DND-41 (cell line): Measurements from ENCODE around the gene POU2AF3.

ENCODE experiments used
- CTCF ChIP-seq: IDR thresholded peaks from 2 replicates; pipeline ENCODE4 v1.5.1; 2012; ENCODE audit warnings: borderline replicate concordance, low read length, moderate library complexity, mild to moderate bottlenecking; ENCODE audit not compliant: poor library complexity, severe bottlenecking; ENCODE audit errors: extremely low read depth
- EZH2 ChIP-seq: IDR thresholded peaks from 3 replicates; pipeline ENCODE4 v1.6.1; 2012; ENCODE audit warnings: borderline replicate concordance, low read depth, mild to moderate bottlenecking, moderate library complexity, low read length, inconsistent platforms; ENCODE audit not compliant: severe bottlenecking

DNA sequence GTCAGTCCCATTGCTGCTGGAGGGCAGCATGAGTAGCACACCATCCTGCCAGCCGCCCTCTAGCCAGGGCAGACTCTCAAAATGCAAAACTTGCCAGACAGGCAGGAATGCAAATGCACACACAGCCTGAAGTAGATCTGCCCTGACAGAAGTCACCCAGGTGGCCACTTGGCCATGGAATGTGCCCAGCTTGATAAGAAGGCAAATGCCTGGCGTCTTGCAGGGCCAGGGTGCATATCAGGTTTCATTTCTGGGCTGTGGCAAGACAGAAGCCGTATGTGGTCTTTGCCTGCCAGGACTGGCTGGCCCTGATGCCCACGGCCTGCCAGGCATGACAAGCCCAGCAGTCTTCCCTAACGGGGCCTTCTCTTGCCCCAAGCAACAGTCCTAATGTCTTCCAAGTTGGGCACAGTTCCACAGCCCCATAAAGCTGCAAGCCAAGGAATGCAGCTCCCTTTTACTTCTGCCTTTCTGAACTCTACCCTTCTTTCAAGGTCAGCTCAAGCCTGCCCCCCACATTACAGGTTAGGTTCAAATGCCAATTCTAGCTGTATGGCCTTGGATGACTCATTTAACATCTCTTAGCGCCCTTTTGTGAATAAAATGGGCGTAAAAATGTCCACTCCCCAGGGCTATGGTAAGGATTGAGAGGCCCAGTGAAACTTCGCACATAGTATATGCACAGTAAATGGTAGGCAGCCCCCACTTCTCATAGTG is 29.7 kb downstream of the POU2AF3 start:
- TF ChIP-seq CTCF (no peak), EZH2 (no peak)
